Uterus (tissue), 4 donors: ENCODE results near the gene DMXL1. TPM values are rescaled to one million over a fixed set of nuclear protein-coding genes. Genes with fewer than 3 reads are reported as not detected.

Experiments used
- DNase-seq, 2 donors: peaks; one replicate each; pipeline ENCODE4 v3.0.0-alpha.2; 2019 to 2020
- H3K27ac ChIP-seq, 2 donors: fragments of 200-600 bp; sonication (generic); 1 replicate in 1 of 2; 2 replicates in 1 of 2; pipeline ENCODE4 v1.5.1; 2016 to 2018
- H3K27me3 ChIP-seq, 2 donors: fragments of 200-600 bp; sonication (generic); one replicate each; pipeline ENCODE4 v1.5.1; 2018 to 2019; ENCODE audit warnings: control low read depth in 1 of 2
- H3K36me3 ChIP-seq, 2 donors: fragments of 200-600 bp; sonication (generic); one replicate each; pipeline ENCODE4 v1.5.1; 2019; ENCODE audit warnings: control low read depth in 1 of 2
- H3K4me1 ChIP-seq, 2 donors: fragments of 200-600 bp; sonication (generic); one replicate each; pipeline ENCODE4 v1.5.1; 2018 to 2019; ENCODE audit warnings: control low read depth in 1 of 2
- H3K4me3 ChIP-seq, 2 donors: fragments of 200-600 bp; sonication (generic); 1 replicate in 1 of 2; 2 replicates in 1 of 2; pipeline ENCODE4 v1.5.1; 2018 to 2019; ENCODE audit warnings: mild to moderate bottlenecking in 1 of 2
- H3K9me3 ChIP-seq, 2 donors: fragments of 200-600 bp; sonication (generic); one replicate each; pipeline ENCODE4 v1.5.1; 2019; ENCODE audit warnings: control low read depth in 1 of 2
- POLR2A ChIP-seq, 2 donors: fragments of 450-650 bp; IDR thresholded peaks; one replicate each; pipeline ENCODE4 v1.6.1; 2016; ENCODE audit warnings: antibody characterized with exemption in 2 of 2, mild to moderate bottlenecking in 1 of 2, moderate library complexity in 1 of 2
- intact Hi-C: fragments of 100-400 bp; cut with DNase I; formaldehyde crosslinking; loops from one replicate; pipeline ENCODE4 v1.15.1; 2023; ENCODE audit warnings: low total_unique reads
- total RNA-seq, 4 donors: library from RNA; depleted of rRNA in 3 of 4; stranded (reverse); fragments of >200 nt in 3 of 4; gene quantifications; one replicate each; pipeline versions ENCODE4 v1.1.0 to v1.2.4, GENCODE V29; 2014 to 2023
- TF ChIP-seq, protein P1 (sequence below), 4 experiments: fragments of 200-600 bp in 2 of 4; fragments of 450-650 bp in 2 of 4; sonication (generic) in 2 of 4; IDR thresholded peaks; one replicate each; pipeline ENCODE4 v1.5.1; 2016 to 2019; ENCODE audit warnings: antibody characterized with exemption in 4 of 4, mild to moderate bottlenecking in 2 of 4, moderate library complexity in 1 of 4
- donor health status: DM: yes; HTN: yes; CAD: no.

DMXL1 gene
- total RNA-seq, 4 donors from 2014 or later: 24.4 to 119 (median 56.1) TPM

- Histone ChIP-seq H3K9me3 (no peaks in the 10 kb centered on the region), H3K36me3 (no peaks in the 10 kb centered on the region), H3K4me3 (no peak overlapping the region), H3K4me1 (no peaks in the 10 kb centered on the region), H3K27ac (no peak overlapping the region), H3K27me3 (no peaks in the 10 kb centered on the region)
- TF ChIP-seq, protein P1, sequence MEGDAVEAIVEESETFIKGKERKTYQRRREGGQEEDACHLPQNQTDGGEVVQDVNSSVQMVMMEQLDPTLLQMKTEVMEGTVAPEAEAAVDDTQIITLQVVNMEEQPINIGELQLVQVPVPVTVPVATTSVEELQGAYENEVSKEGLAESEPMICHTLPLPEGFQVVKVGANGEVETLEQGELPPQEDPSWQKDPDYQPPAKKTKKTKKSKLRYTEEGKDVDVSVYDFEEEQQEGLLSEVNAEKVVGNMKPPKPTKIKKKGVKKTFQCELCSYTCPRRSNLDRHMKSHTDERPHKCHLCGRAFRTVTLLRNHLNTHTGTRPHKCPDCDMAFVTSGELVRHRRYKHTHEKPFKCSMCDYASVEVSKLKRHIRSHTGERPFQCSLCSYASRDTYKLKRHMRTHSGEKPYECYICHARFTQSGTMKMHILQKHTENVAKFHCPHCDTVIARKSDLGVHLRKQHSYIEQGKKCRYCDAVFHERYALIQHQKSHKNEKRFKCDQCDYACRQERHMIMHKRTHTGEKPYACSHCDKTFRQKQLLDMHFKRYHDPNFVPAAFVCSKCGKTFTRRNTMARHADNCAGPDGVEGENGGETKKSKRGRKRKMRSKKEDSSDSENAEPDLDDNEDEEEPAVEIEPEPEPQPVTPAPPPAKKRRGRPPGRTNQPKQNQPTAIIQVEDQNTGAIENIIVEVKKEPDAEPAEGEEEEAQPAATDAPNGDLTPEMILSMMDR (IDR thresholded peaks at IDR 0.05): no peak
- no peak for TF ChIP-seq POLR2A (IDR thresholded peaks at IDR 0.05)
- no peak for DNase-seq
- intact Hi-C loops: no loop called here
These were observed 33.2 kb upstream of the DMXL1 start for GRCh38 chr5:119037496-119038215.

DNA sequence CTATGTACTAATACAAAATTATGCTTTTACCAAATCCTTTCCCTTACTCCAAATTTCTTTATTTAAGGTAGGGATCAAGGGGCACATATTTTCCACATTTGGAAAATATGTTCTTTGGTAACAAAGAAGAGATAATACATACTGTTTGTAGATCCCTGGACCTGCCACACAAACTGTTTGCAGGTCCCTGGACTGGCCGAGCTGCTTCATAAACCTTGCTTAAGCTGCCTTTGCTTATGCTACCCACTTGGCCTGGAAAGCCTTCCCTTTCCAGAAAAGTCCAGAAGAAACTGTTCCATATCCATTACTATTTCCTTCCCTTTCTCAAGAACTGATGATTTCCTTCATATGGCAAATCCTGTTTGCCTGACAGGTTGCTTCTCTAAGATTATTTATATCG, 22.6 kb upstream of the DMXL1 start:
- Histone ChIP-seq H3K27ac (no peak overlapping the region), H3K9me3 (no peaks in the 10 kb centered on the region), H3K27me3 (no peaks in the 10 kb centered on the region), H3K36me3 (no peaks in the 10 kb centered on the region), H3K4me3 (no peak overlapping the region), H3K4me1 (no peaks in the 10 kb centered on the region)
- intact Hi-C loops: no loop called here
- TF ChIP-seq, protein P1 (IDR thresholded peaks at IDR 0.05): no peak
- TF ChIP-seq POLR2A (IDR thresholded peaks at IDR 0.05): no peak
- DNase-seq: no peak

DNA sequence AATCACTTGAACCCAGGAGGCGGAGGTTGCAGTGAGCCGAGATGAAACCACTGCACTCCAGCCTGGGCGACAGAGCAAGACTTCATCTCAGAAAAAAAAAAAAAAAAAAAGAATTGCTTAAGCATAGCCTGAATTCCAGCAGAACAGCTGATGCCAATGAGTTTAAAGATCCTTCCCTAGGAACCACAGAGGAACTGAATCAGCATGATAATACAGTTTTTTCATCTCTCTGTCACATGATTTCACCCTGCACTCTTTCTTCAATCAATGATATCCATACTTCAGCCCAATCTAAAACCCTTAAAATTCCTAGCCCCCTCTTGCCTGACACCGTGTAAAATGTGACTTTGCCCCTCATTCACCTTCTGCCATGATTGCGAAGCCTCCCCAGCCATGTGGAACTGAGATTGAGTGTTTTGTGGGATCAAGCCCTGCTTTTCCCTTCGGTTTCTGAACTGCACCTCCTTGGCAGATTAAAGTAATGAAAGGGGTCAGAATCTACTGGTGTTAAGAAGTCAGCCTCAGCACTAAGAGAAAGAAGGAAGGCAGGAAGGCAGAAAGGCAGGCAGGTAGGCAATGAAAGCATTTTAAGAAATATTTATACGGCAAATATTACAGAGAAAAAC, 20.9 kb upstream of the DMXL1 start:
- H3K36me3 ChIP-seq: no peaks in the 10 kb centered on the region
- TF ChIP-seq POLR2A (IDR thresholded peaks at IDR 0.05): no peak
- TF ChIP-seq, protein P1 (IDR thresholded peaks at IDR 0.05): no peak
- intact Hi-C loops: no loop called here
- no peaks in the 10 kb centered on the region for H3K27me3 ChIP-seq
- no peaks in the 10 kb centered on the region for H3K4me1 ChIP-seq
- H3K9me3 ChIP-seq: no peaks in the 10 kb centered on the region
- DNase-seq: no peak
- H3K4me3 ChIP-seq: no peak overlapping the region
- H3K27ac ChIP-seq: no peak overlapping the region

DNA sequence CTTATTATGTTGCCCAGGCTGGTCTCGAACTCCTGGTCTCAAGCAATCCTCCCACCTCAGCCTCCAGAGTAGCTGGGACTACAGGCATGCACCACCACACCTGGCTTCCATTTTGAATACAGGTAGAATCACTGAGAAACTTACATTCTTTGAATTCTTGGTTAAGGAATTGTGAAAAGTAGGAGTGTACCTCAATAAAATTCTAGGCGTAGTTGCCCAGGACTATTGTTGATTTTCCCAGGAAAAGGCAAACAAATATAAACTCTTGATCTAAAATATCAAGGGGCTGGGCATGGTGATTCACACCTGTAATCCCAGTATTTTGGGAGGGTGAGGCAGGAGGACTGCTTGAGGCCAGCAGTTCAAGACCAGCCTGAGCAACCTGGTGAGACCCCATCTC, 16.8 kb upstream of the DMXL1 start:
- intact Hi-C loops: no loop called here
- no peak for DNase-seq
- H3K4me1 ChIP-seq: no peaks in the 10 kb centered on the region

DNA sequence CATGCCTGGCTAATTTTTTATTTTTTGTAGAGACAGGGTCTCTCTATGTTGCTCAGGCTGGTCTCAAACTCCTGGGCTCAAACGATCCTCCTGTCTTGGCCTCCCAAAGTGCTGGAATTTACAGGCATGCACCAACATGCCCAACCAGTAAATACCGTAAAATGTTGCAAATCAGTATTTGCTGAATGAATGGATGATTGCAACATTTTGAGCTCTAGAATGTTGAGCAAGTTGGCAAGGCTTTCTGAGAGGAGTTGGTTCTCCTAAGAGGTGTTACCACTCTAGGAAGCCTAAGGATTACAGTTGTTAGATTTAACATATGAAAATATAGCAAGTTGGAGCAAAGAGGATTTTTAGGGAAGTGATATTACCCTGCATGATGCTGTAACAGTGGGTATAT, 15.6 kb upstream of the DMXL1 start:
- TF ChIP-seq, protein P1 (IDR thresholded peaks at IDR 0.05): no peak
- no peak for TF ChIP-seq POLR2A (IDR thresholded peaks at IDR 0.05)
- Histone ChIP-seq H3K4me3 (no peak overlapping the region), H3K27me3 (no peaks in the 10 kb centered on the region), H3K4me1 (no peaks in the 10 kb centered on the region), H3K27ac (no peak overlapping the region), H3K36me3 (no peaks in the 10 kb centered on the region), H3K9me3 (no peaks in the 10 kb centered on the region)
- no peak for DNase-seq
- intact Hi-C loops: no loop called here

More for the DNA sequence above, 16.8 kb upstream of the DMXL1 start:
- H3K36me3 ChIP-seq: no peaks in the 10 kb centered on the region
- H3K27me3 ChIP-seq: no peaks in the 10 kb centered on the region
- H3K27ac ChIP-seq: no peak overlapping the region
- no peaks in the 10 kb centered on the region for H3K9me3 ChIP-seq
- no peak overlapping the region for H3K4me3 ChIP-seq
- TF ChIP-seq POLR2A (IDR thresholded peaks at IDR 0.05): no peak
